GM19193 (cell line): ENCODE results near the gene HCN2.

Source experiments
- POLR2A ChIP-seq: IDR thresholded peaks from 4 replicates; pipeline ENCODE4 v1.6.1; 2011; ENCODE audit not compliant: insufficient read depth, insufficient read length; ENCODE audit errors: extremely low read depth

Gene HCN2

DNA sequence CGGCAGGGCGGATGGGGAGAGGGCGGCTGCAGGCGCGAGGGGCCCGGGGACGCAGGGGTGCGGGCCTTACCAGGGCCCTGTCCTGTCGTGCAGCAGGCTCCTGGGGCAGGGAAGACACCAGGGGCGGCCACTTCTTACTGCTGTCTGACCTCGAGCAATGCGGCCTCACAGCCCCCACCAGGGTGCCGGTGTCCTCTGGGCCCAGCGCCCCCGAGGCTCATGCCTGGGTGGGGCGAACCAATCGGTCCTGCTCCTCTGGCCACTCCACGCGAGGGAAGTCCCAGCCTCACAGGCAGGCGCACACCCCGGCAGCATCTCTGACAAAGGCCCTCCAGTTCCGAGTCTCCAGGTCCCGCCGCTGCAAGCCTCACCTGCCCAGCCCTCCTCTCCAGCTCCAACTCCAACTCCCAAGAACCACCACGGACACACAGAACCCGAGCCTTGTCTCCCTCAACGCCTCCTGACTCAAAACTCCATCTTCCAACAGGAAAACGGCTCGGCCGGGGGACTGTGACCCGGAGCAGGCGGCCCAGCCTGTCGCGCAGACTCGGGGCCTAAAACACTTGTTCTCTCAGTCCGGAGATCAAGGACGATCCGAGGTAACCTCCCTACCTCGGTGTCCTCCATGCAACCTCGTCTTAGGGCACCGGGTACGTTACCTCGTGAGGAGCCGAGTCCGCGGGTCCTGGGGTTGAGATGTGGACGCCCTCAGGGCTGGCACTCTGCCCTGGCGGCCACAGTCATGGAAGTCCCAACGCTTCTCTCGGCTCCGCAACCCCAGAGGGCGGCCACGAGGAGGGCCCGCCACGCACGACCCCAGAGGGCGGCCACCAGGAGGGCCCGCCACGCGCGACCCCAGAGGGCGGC is 56.5 kb downstream of the HCN2 start:
- TF ChIP-seq POLR2A: no peak

DNA sequence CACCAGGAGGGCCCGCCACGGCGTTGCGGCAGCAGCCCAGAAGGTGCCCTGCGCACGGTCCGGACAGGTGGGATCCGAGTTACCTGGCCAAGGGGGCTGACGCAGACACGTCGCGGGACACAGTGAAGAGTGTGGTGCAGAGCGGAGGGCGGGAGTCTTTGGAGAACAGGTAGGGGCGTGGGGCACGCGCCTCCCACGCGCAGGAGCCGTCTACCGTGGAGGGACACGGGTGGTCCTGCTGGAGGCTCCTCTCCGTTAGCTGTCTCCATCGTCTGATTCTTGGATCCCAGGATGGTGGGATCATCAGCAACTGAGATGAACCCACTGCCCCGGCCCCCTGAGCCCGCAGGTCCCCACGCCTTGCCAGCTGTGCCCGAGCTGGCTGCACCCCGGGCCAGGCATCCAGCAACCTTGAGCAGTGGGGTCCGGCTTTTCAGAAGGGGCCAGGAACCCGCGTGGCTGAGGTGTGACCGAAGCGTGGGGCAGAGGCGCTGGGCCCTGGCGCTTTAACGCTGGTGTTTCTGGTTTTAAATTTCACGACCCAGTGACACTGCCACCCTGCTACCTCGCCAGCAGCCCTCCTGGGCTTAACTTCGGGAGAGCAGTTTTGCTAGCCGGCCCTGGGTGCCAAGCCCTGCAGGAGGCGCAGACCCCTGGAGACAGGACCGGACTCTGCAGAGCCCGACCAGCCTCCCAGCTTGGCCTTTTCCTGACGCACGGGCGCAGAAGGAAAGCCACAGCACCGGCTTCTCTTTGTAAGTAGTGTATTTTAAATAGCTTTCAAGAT is 57.3 kb downstream of the HCN2 start:
- TF ChIP-seq POLR2A: no peak

GRCh38 chr19:647566-648284 is 58.0 kb downstream of the HCN2 start:
- TF ChIP-seq POLR2A: no peak

GRCh38 chr19:648305-648704 is 58.6 kb downstream of the HCN2 start:
- TF ChIP-seq POLR2A: no peak

- TF ChIP-seq POLR2A: no peak
Measured at GRCh38 chr19:648904-649801, 59.5 kb downstream of the HCN2 start.

- TF ChIP-seq POLR2A: no peak
Measured at GRCh38 chr19:650121-650520, 60.4 kb downstream of the HCN2 start.

- TF ChIP-seq POLR2A: no peak
Measured at GRCh38 chr19:651114-651818, 61.6 kb downstream of the HCN2 start.

DNA sequence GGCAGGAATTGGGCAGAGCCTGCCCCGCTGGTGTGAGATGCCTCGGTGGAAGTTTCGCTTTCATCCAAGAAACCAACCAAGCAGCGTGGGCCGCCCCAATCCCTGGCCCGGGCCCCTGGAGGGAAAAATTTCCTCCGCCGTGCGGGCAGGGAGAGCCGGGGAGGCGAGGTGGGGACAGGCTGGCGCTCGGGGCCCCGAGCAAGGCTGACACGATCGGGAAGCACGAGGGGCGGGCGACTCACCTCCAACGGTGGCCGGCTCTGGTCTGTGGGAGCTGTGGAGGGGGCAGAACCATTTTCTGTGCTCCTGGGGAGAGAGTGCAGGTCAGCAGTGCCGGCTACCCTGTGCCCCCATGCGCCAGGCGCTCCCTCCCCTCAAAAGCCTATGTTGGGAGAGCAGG is 62.3 kb downstream of the HCN2 start:
- TF ChIP-seq POLR2A: no peak

GRCh38 chr19:652467-653389 is 63.0 kb downstream of the HCN2 start:
- TF ChIP-seq POLR2A: no peak

DNA sequence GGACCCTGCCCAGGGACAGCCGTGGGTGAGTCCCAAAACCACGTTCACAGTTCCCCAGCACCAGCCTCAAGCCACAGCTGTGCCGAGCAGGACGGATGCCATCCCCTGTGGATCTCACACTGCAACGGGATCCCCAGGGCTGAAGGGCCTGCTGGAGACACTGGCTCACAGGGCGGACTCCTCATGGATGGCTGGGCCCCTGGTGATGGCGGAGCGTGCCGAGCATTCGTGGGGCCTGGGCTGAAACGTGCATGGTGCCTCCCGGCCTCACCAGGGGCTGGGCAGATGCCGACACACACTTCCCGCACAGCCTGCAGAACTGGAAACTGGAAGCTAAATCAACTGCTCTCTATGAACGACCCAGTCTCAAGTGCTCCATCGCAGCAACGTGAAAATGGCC is 63.7 kb downstream of the HCN2 start:
- no peak for TF ChIP-seq POLR2A

DNA sequence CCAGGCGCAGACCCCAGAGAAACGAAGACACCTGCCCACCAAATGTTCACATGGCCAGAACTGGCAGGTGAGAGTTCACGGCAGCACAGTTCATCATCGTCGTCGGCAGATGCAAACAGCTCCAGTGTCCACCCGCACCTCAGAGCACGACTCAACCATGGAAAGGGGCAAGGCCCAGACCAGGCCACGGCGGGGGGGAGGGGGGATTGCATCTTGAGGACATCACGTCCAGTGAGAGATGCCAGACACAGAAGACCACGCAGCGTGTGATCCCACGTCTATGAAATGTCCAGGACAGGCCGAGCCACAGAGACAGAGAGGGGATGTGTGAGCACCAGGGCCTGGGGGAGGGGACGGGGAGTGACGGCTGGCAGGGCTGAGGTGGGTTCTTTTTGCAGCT is 66.0 kb downstream of the HCN2 start:
- TF ChIP-seq POLR2A: no peak

DNA sequence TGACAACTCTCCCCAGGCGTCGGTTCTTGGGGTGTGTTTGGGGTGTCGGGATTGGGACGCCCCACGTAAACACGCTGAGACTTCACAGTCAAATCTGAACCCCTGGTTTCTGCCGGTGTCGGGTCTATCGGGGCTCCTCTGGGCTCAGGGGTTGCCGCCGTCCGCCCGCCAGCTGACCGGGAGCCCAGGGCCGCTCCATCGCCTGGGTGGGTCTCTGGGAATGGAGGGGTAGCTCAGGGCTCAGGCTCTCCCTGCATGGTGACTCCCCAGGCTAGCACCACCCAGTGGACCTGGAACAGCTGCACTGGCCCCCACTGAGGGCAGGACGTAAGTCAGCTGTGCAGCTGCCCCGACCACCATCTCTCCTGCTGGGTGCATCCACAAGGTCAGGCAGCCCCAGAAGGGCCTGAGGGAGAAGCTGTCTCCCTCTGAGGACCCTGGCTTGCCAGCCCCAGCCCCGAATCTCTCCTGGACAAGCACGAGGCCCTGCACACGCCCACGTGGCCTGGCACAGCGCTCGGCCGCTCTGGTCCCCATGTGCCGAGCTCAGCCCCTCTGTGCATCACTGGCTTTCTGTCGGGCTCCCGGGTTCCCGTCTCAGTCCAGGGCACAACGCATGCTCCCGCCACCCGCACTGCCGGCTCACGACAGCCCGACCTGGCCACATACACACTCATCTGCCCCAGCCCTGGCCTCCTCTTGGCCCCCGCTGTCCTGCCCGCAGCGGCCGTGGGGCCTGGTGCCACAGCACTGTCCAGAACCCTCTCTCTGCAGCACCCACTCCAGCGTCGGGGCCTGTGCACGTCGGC is 67.3 kb downstream of the HCN2 start:
- no peak for TF ChIP-seq POLR2A

GRCh38 chr19:657611-658010 is 67.9 kb downstream of the HCN2 start:
- TF ChIP-seq POLR2A: no peak
